HFFc6 (cell line): ENCODE results near the gene DDB1. TPM values are rescaled to one million over a fixed set of nuclear protein-coding genes. Genes with fewer than 3 reads are reported as not detected.

Source experiments
- DNase-seq: peaks from one replicate; pipeline ENCODE4 v3.0.0-alpha.2; 2018
- H3K27ac Mint-ChIP-seq: 2 replicates; pipeline ENCODE4 v1.8.0; 2020; ENCODE audit warnings: mild to moderate bottlenecking, mixed read lengths
- H3K27me3 Mint-ChIP-seq: 2 replicates; pipeline ENCODE4 v1.8.0; 2021; ENCODE audit warnings: mild to moderate bottlenecking, moderate library complexity, mixed read lengths; ENCODE audit not compliant: insufficient read depth
- H3K36me3 Mint-ChIP-seq: 2 replicates; pipeline ENCODE4 v1.8.0; 2021; ENCODE audit warnings: low read depth, mixed read lengths
- H3K4me1 Mint-ChIP-seq: 2 replicates; pipeline ENCODE4 v1.8.0; 2020; ENCODE audit warnings: low read depth, mixed read lengths
- H3K4me3 Mint-ChIP-seq: 2 replicates; pipeline ENCODE4 v1.8.0; 2020; ENCODE audit warnings: mild to moderate bottlenecking, moderate library complexity, mixed read lengths
- H3K9me3 Mint-ChIP-seq: 2 replicates; pipeline ENCODE4 v1.8.0; 2020; ENCODE audit warnings: mild to moderate bottlenecking, mixed read lengths
- total RNA-seq, 6 experiments: library from RNA; stranded (reverse); fragmentation: NEBNext Ultra II Directional; extraction: Animal tissue kit (Norgen Biotek cat#: 25700); gene quantifications; 2 replicates in 1 of 6; 3 replicates in 5 of 6; pipeline ENCODE4 v1.2.3, GENCODE V29; 2021
- TF ChIP-seq, protein P1 (sequence below): fragments of 200-600 bp; sonication (generic); IDR thresholded peaks from 2 replicates; pipeline ENCODE4 v1.5.0; 2021; ENCODE audit warnings: antibody characterized with exemption, mild to moderate bottlenecking

Gene DDB1
- total RNA-seq, 6 experiments from 2014 or later: 241 to 285 (median 267) TPM

DNA sequence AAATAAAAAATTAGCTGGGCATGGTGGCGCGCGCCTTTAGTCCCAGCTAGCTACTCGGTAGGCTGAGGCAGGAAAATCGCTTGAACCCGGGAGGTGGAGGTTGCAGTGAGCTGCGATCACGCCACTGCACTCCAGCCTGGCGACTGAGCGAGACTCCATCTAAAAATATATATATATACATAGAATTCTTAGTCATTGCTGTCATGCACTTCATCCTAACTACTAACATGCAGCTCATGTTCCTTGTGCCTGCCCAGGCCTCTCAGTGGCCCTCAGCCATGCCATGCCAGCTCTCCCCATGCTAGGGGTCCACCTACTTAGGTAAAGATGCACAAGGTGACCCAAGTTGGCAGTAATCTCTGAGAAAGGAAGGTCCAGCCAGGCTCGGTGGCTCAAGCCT lies 25.7 kb upstream of the DDB1 start:
- Mint-ChIP-seq H3K9me3 (no peaks in the 10 kb centered on the region; the same call in 1 of the 2 replicates), H3K36me3 (peaks cover 15% of the 10 kb centered on the region), H3K4me3 (no peak overlapping the region), H3K27me3 (no peaks in the 10 kb centered on the region), H3K4me1 (peaks cover 30% of the 10 kb centered on the region), H3K27ac (no peak overlapping the region)
- DNase-seq: no peak
- TF ChIP-seq, protein P1, sequence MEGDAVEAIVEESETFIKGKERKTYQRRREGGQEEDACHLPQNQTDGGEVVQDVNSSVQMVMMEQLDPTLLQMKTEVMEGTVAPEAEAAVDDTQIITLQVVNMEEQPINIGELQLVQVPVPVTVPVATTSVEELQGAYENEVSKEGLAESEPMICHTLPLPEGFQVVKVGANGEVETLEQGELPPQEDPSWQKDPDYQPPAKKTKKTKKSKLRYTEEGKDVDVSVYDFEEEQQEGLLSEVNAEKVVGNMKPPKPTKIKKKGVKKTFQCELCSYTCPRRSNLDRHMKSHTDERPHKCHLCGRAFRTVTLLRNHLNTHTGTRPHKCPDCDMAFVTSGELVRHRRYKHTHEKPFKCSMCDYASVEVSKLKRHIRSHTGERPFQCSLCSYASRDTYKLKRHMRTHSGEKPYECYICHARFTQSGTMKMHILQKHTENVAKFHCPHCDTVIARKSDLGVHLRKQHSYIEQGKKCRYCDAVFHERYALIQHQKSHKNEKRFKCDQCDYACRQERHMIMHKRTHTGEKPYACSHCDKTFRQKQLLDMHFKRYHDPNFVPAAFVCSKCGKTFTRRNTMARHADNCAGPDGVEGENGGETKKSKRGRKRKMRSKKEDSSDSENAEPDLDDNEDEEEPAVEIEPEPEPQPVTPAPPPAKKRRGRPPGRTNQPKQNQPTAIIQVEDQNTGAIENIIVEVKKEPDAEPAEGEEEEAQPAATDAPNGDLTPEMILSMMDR: no peak

DNA sequence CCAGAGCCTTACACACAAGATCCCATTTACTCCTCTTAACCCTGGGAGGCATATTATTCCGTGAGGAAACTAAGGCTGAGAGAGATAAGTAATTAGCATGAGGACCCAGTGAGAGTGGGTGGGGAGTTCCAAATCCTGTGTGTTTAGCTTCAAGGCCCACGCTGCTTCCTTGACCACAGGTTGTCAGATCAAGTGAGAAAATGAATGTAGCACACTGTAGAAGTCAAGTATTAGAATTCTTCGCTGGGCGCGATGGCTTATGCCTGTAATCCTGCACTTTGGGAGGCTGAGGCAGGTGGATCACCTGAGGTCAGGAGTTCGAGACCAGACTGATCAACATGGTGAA lies 25.0 kb upstream of the DDB1 start:
- H3K36me3 Mint-ChIP-seq: peaks cover 16% of the 10 kb centered on the region
- no peak for DNase-seq
- H3K27ac Mint-ChIP-seq: no peak overlapping the region
- no peak overlapping the region for H3K4me3 Mint-ChIP-seq
- H3K9me3 Mint-ChIP-seq: no peaks in the 10 kb centered on the region; the same call in 1 of the 2 replicates
- TF ChIP-seq, protein P1: no peak
- no peaks in the 10 kb centered on the region for H3K27me3 Mint-ChIP-seq
- peaks cover 23% of the 10 kb centered on the region for H3K4me1 Mint-ChIP-seq

DNA sequence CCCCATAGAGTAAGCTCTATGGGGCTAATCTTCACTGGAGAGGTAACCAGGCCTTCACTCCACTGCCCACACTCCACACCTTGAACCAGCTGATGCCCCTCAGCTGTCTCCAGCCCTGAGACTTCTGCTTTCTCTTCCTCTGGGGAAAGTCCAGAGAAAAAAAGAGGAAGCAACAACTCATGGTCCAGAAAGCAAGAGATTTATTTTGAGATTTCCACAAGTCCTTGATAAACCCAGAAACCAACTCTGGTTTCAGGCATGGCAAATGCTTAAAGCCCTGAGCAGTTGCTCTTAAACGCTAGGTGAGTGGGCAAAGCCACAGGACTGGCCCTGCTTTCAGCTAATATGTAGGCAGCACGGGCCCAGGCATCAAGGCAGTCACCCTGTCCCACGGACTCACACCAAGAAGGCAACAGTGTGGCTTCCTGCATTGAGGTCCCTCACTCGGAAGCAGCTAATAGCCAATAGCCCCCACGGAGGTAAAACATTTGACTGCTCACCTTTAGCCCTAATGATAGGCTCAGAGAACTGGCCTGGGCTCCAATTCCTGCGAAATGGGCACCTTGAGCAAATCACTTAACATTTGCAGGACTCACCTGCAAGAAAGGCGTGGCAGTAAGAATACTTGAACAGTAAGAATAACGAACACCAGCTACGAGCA lies 24.5 kb upstream of the DDB1 start:
- Mint-ChIP-seq H3K9me3 (no peaks in the 10 kb centered on the region; the same call in 1 of the 2 replicates), H3K27ac (no peak overlapping the region), H3K4me1 (peaks cover 18% of the 10 kb centered on the region), H3K27me3 (no peaks in the 10 kb centered on the region), H3K36me3 (peaks cover 14% of the 10 kb centered on the region), H3K4me3 (no peak overlapping the region)
- no peak for DNase-seq
- TF ChIP-seq, protein P1: no peak

DNA sequence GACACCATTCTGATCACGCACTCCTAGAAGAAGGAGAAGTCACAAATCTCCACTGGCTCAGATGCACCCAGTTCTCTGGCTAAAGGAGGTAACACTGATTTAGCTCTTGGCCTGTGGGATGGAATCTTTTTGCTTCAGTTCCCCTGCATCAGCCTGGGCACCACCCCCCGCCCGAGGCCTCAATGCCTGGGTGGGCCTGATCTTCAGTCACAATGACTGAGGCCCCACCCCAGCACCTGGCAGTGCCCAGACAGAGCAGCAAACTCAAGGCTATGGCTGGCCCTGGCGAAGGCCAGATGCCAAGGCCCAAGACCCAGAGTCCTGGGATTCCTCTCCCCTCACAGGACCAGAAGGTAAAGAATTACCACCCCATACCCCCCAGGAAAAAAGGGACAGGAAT lies 23.8 kb upstream of the DDB1 start:
- H3K9me3 Mint-ChIP-seq: no peaks in the 10 kb centered on the region
- peaks cover 18% of the 10 kb centered on the region for H3K4me1 Mint-ChIP-seq
- peaks cover 11% of the 10 kb centered on the region for H3K36me3 Mint-ChIP-seq
- DNase-seq: no peak
- H3K27ac Mint-ChIP-seq: no peak overlapping the region
- no peak overlapping the region for H3K4me3 Mint-ChIP-seq
- H3K27me3 Mint-ChIP-seq: no peaks in the 10 kb centered on the region
- TF ChIP-seq, protein P1: no peak

DNA sequence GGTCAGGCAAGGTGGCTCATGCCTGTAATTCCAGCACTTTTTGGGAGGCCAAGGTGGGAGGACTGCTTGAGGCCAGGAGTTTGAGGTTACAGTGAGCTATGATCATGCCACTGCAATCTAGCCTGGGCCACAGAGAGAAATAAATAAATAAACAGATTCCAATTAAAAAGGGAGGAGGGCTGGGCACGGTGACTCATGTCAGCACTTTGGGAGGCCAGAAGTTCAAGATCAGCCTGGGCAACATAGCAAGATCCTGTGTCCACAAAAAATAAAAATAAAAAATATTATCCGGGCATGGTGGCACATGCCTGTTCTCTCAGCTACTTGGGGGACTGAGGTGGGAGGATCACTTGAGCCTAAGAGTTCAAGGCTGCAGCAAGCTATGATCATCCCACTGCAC lies 21.3 kb upstream of the DDB1 start:
- peaks cover under 1% of the 10 kb centered on the region; the same call in 1 of the 2 replicates for H3K4me1 Mint-ChIP-seq
- H3K9me3 Mint-ChIP-seq: no peaks in the 10 kb centered on the region
- no peak overlapping the region for H3K4me3 Mint-ChIP-seq
- H3K27me3 Mint-ChIP-seq: no peaks in the 10 kb centered on the region
- TF ChIP-seq, protein P1: no peak
- H3K27ac Mint-ChIP-seq: no peak overlapping the region
- DNase-seq: no peak
- H3K36me3 Mint-ChIP-seq: peaks cover 11% of the 10 kb centered on the region
